Caco-2 (cell line): Measurements from ENCODE around the gene SGCB. TPM values are rescaled to one million over a fixed set of nuclear protein-coding genes. Genes with fewer than 3 reads are reported as not detected.

ENCODE experiments used
- BruUV-seq: library from RNA; stranded (reverse); fragments of 400-500 nt; replicated peaks from 2 replicates; lab custom pipeline; 2021; lab: Mats Ljungman, UMichigan
- CTCF ChIA-PET: fragments of 300-600 bp; sonication (Branson Sonifier 250); formaldehyde crosslinking; loops from one replicate; lab custom pipeline; 2022; ENCODE audit warnings: antibody characterized with exemption; lab: Charles Lee
- POLR2A ChIA-PET: fragments of 300-600 bp; sonication (Branson Sonifier 250); formaldehyde crosslinking; loops from one replicate; lab custom pipeline; 2022; ENCODE audit warnings: antibody characterized with exemption; lab: Charles Lee
- DNase-seq, 2 experiments: peaks; one replicate each; pipeline versions ENCODE4 v3.0.0 to v3.0.0-alpha.2; 2020 to 2022
- H3K27me3 ChIP-seq: replicated peaks from 2 replicates; pipeline ENCODE4 v1.6.0; 2011; ENCODE audit warnings: low read length; ENCODE audit not compliant: control insufficient read depth, insufficient read depth
- H3K36me3 ChIP-seq: 2 replicates; pipeline ENCODE4 v1.5.1; 2011; ENCODE audit warnings: low read length; ENCODE audit not compliant: control insufficient read depth, insufficient read depth
- H3K4me1 ChIP-seq: fragments of 250-450 bp; sonication (Bioruptor Pico); 2 replicates; pipeline ENCODE4 v1.5.1; 2020; ENCODE audit warnings: mild to moderate bottlenecking
- H3K4me3 ChIP-seq: 2 replicates; pipeline ENCODE4 v1.5.1; 2011; ENCODE audit warnings: low read depth, mild to moderate bottlenecking, control low read depth, low read length
- H3K9me3 ChIP-seq: fragments of 250-450 bp; sonication (Bioruptor Pico); 2 replicates; pipeline ENCODE4 v1.5.1; 2020; ENCODE audit warnings: mild to moderate bottlenecking, moderate library complexity
- H3K27ac Mint-ChIP-seq: one replicate; pipeline ENCODE4 v1.8.0; 2022; ENCODE audit warnings: mixed read lengths; ENCODE audit not compliant: unreplicated experiment
- H3K27me3 Mint-ChIP-seq: one replicate; pipeline ENCODE4 v1.8.0; 2022; ENCODE audit warnings: mixed read lengths; ENCODE audit not compliant: insufficient read depth, unreplicated experiment
- H3K36me3 Mint-ChIP-seq: one replicate; pipeline ENCODE4 v1.8.0; 2022; ENCODE audit warnings: mild to moderate bottlenecking, mixed read lengths; ENCODE audit not compliant: insufficient read depth, unreplicated experiment
- H3K4me1 Mint-ChIP-seq: one replicate; pipeline ENCODE4 v1.8.0; 2022; ENCODE audit warnings: low read depth, mixed read lengths; ENCODE audit not compliant: unreplicated experiment
- H3K4me3 Mint-ChIP-seq: one replicate; pipeline ENCODE4 v1.8.0; 2022; ENCODE audit warnings: mild to moderate bottlenecking, moderate library complexity, mixed read lengths; ENCODE audit not compliant: unreplicated experiment
- H3K9me3 Mint-ChIP-seq: one replicate; pipeline ENCODE4 v1.8.0; 2022; ENCODE audit warnings: mixed read lengths; ENCODE audit not compliant: unreplicated experiment
- CTCF ChIP-seq, 2 experiments: fragments of 200-600 bp in 1 of 2; IDR thresholded peaks; 1 replicate in 1 of 2; 2 replicates in 1 of 2; pipeline versions ENCODE4 v1.5.1 to v1.8.0; 2011 to 2022; ENCODE audit warnings: antibody characterized with exemption in 1 of 2, control low read depth in 1 of 2, inconsistent platforms in 1 of 2, low read depth in 1 of 2, low read length in 1 of 2, mild to moderate bottlenecking in 1 of 2, moderate library complexity in 1 of 2; ENCODE audit not compliant: insufficient read depth in 1 of 2, severe bottlenecking in 1 of 2, unreplicated experiment in 1 of 2
- intact Hi-C: fragments of 100-400 bp; cut with micrococcal nuclease; formaldehyde crosslinking; loops from one replicate; pipeline ENCODE4 v1.10.0; 2022; ENCODE audit not compliant: unreplicated experiment
- total RNA-seq: library from RNA; stranded (reverse); gene quantifications from 2 replicates; pipeline ENCODE4 v1.2.3, GENCODE V29; 2022

Gene SGCB
- total RNA-seq, 1 experiment from 2014 or later = 7.2 TPM

GRCh38 chr4:52010986-52011385 is 27.1 kb downstream of the SGCB start:
- no peak overlapping the region for H3K27ac Mint-ChIP-seq
- TF ChIP-seq CTCF (IDR thresholded peaks at IDR 0.05; ENCODE audit: insufficient read depth in 1 of 2, low read depth in 1 of 2, low read length in 1 of 2, severe bottlenecking in 1 of 2, unreplicated experiment in 1 of 2) = no peak
- no peak overlapping the region for H3K4me3 ChIP-seq
- H3K9me3 ChIP-seq = no peaks in the 10 kb centered on the region
- no peaks in the 10 kb centered on the region for H3K27me3 Mint-ChIP-seq
- intact Hi-C loops = loop anchor here (10.0 kb wide), 1 partner anchor 56 kb away; no protein-coding TSS in a partner anchor
- H3K4me3 Mint-ChIP-seq = no peak overlapping the region
- H3K36me3 ChIP-seq = no peaks in the 10 kb centered on the region
- no peaks in the 10 kb centered on the region for H3K4me1 ChIP-seq
- no peaks in the 10 kb centered on the region for H3K27me3 ChIP-seq
- no peaks in the 10 kb centered on the region for H3K9me3 Mint-ChIP-seq
- ChIA-PET CTCF (no interaction called here), POLR2A (no interaction called here)
- H3K4me1 Mint-ChIP-seq = no peaks in the 10 kb centered on the region
- no peaks in the 10 kb centered on the region for H3K36me3 Mint-ChIP-seq
- no peak for DNase-seq
- no TSS peak for BruUV-seq

- TF ChIP-seq CTCF (IDR thresholded peaks at IDR 0.05; ENCODE audit: insufficient read depth in 1 of 2, low read depth in 1 of 2, low read length in 1 of 2, severe bottlenecking in 1 of 2, unreplicated experiment in 1 of 2) = no peak
- Mint-ChIP-seq H3K9me3 (no peaks in the 10 kb centered on the region), H3K4me3 (no peak overlapping the region), H3K4me1 (no peaks in the 10 kb centered on the region), H3K27me3 (no peaks in the 10 kb centered on the region), H3K27ac (no peak overlapping the region), H3K36me3 (no peaks in the 10 kb centered on the region)
- Histone ChIP-seq H3K4me1 (0 out of 2 replicates have a peak, but pooled peaks cover 3% of the 10 kb centered on the region), H3K36me3 (no peaks in the 10 kb centered on the region), H3K27me3 (no peaks in the 10 kb centered on the region), H3K9me3 (no peaks in the 10 kb centered on the region), H3K4me3 (no peak overlapping the region)
- DNase-seq = no peak
- intact Hi-C loops = no loop called here
- ChIA-PET CTCF (no interaction called here), POLR2A (no interaction called here)
- BruUV-seq = no TSS peak
Observed at GRCh38 chr4:52006887-52007286, 31.2 kb downstream of the SGCB start.

- H3K9me3 Mint-ChIP-seq = no peaks in the 10 kb centered on the region
- no peak for DNase-seq
- no peaks in the 10 kb centered on the region for H3K9me3 ChIP-seq
- intact Hi-C loops = no loop called here
- POLR2A ChIA-PET = no interaction called here
- 0 out of 2 replicates have a peak, but pooled peaks cover 3% of the 10 kb centered on the region for H3K4me1 ChIP-seq
- H3K36me3 Mint-ChIP-seq = no peaks in the 10 kb centered on the region
- BruUV-seq = no TSS peak
- CTCF ChIA-PET = no interaction called here
- H3K27me3 ChIP-seq = no peaks in the 10 kb centered on the region
- no peaks in the 10 kb centered on the region for H3K27me3 Mint-ChIP-seq
- no peaks in the 10 kb centered on the region for H3K36me3 ChIP-seq
- no peak overlapping the region for H3K27ac Mint-ChIP-seq
- no peak for TF ChIP-seq CTCF (IDR thresholded peaks at IDR 0.05; ENCODE audit: insufficient read depth in 1 of 2, low read depth in 1 of 2, low read length in 1 of 2, severe bottlenecking in 1 of 2, unreplicated experiment in 1 of 2)
- no peak overlapping the region for H3K4me3 Mint-ChIP-seq
- H3K4me3 ChIP-seq = no peak overlapping the region
- H3K4me1 Mint-ChIP-seq = no peaks in the 10 kb centered on the region
Observed at GRCh38 chr4:52005604-52006273, 32.4 kb downstream of the SGCB start.
